ENCODE results near the gene SLC50A1. TPM values are rescaled to one million over a fixed set of nuclear protein-coding genes. Genes with fewer than 3 reads are reported as not detected.

SLC50A1 gene
- total and polyA plus RNA-seq, 2 of the 8 experiments (the other 6 are each of a cell fraction or from before 2014, with no cell fraction given): 36.5 to 90.8 TPM

- H3K27ac ChIP-seq (ENCODE audit: low read depth, low read length): no peak overlapping the region
- no peak overlapping the region for H4K5ac ChIP-seq (ENCODE audit: insufficient read length, low read depth, low read length)
- no peak overlapping the region for H3K56ac ChIP-seq (replicated peaks; ENCODE audit: insufficient read length, low read depth, low read length)
- ChIA-PET CTCF (ENCODE audit: partially characterized antibody) (interaction anchor here (0.6 to 1.1 kb wide), 3 partner anchors 15 to 225 kb away, joined by 3 to 4 read pairs (median 4); no protein-coding TSS in a partner anchor), POLR2A (ENCODE audit: partially characterized antibody) (interaction anchor here (0.6 to 1.6 kb wide), 2 partner anchors 11 to 1102 kb away, joined by 3 to 7 read pairs; partner anchors contain the start of gene PMF1)
- no peak overlapping the region for H3K18ac ChIP-seq (ENCODE audit: extremely low read depth, low read length)
- H3K4me1 ChIP-seq (replicated peaks in 1 of 4; ENCODE audit: control insufficient read depth in 3 of 4, insufficient read depth in 4 of 4, low read length in 3 of 4): peaks cover 0 to 3% (median 0%) of the 10 kb centered on the region in 4 experiments; a peak in 2 of 7 replicates
- no peak overlapping the region for H3K4me2 ChIP-seq (ENCODE audit: insufficient read depth in 1 of 2, low read depth in 2 of 2, low read length in 2 of 2)
- H3K4me3 ChIP-seq (ENCODE audit: extremely low read depth in 1 of 4, insufficient read depth in 2 of 4, low read depth in 3 of 4, low read length in 4 of 4): no peak overlapping the region
- H3K9ac ChIP-seq (replicated peaks in 1 of 4; ENCODE audit: extremely low read depth in 1 of 4, low read depth in 3 of 4, low read length in 3 of 4): no peak overlapping the region
- H2BK12ac ChIP-seq (ENCODE audit: low read depth, low read length): no peak overlapping the region
- TF ChIP-seq SP2 (IDR thresholded peaks at IDR 0.05; ENCODE audit: low read length): no peak
- TF ChIP-seq KDM5A (IDR thresholded peaks at IDR 0.05; ENCODE audit: low read length): no peak
- TF ChIP-seq SIRT6 (IDR thresholded peaks at IDR 0.05; ENCODE audit: low read length): no peak
- TF ChIP-seq SIX5 (IDR thresholded peaks at IDR 0.05; ENCODE audit: low read depth, low read length): no peak
- TF ChIP-seq KDM1A (IDR thresholded peaks at IDR 0.05; ENCODE audit: borderline replicate concordance, low read length): no peak
- H3K23ac ChIP-seq (ENCODE audit: insufficient read length): no peak overlapping the region
- H4K20me1 ChIP-seq (replicated peaks in 1 of 2; ENCODE audit: control insufficient read depth in 1 of 2, insufficient read depth in 2 of 2, low read length in 2 of 2): peaks cover 0 to 4% of the 10 kb centered on the region in 2 experiments
- no peak overlapping the region for H3K4ac ChIP-seq (replicated peaks; ENCODE audit: insufficient read length, low read depth, low read length)
- H4K8ac ChIP-seq (ENCODE audit: extremely low read depth, insufficient read depth, low read length): no peak overlapping the region
- no peaks in the 10 kb centered on the region for H3K36me3 ChIP-seq (ENCODE audit: control insufficient read depth in 2 of 4, insufficient read depth in 4 of 4, low read length in 3 of 4)
- no peak overlapping the region for H3K14ac ChIP-seq (ENCODE audit: insufficient read length)
- 0 out of 2 replicates have a peak overlapping the region, but pooled peaks have one; percentile 11 for H2AFZ ChIP-seq (ENCODE audit: low read length)
- H3K79me2 ChIP-seq (ENCODE audit: control insufficient read depth in 1 of 2, insufficient read depth in 2 of 2, low read length in 2 of 2): no peaks in the 10 kb centered on the region
- H2BK20ac ChIP-seq (ENCODE audit: low read length): no peak overlapping the region
- 95% methylated on average over 8 of the region's 8 CpGs; no CpG with 5 or more reads in 1 of the 2 experiments for WGBS, 2 experiments (ENCODE audit: extremely low coverage in 1 of 2, insufficient coverage in 1 of 2, insufficient read length in 1 of 2, insufficient replicate concordance in 2 of 2, low coverage in 1 of 2, low lambda C conversion rate in 2 of 2, missing lambda C conversion rate in 1 of 2)
- H4K91ac ChIP-seq (replicated peaks; ENCODE audit: insufficient read length, low read length): no peak overlapping the region
- no peaks in the 10 kb centered on the region for H3K23me2 ChIP-seq (ENCODE audit: low read depth, low read length)
- no peaks in the 10 kb centered on the region for H3K27me3 ChIP-seq (replicated peaks in 1 of 4; ENCODE audit: control insufficient read depth in 3 of 4, extremely low read depth in 1 of 4, insufficient read depth in 3 of 4, low read length in 3 of 4)
- DNase-seq (ENCODE audit: low read depth in 1 of 2, low spot score in 2 of 2) (no peak), FAIRE-seq (no peak)
- no peak overlapping the region for H2AK5ac ChIP-seq (ENCODE audit: low read depth, low read length)
- no peak overlapping the region for H2BK15ac ChIP-seq (ENCODE audit: low read length)
- H2BK5ac ChIP-seq (ENCODE audit: low read depth, low read length): no peak overlapping the region
- H2BK120ac ChIP-seq (replicated peaks; ENCODE audit: low read depth, low read length): no peak overlapping the region
- no peaks in the 10 kb centered on the region for H3K79me1 ChIP-seq (ENCODE audit: low read depth, low read length)
- H3K9me3 ChIP-seq (ENCODE audit: insufficient read depth in 2 of 2, low read depth in 1 of 2, low read length in 1 of 2): no peaks in the 10 kb centered on the region
Observed at GRCh38 chr1:155110381-155110780, 25.3 kb upstream of the SLC50A1 start.
